HEK293 (cell line): ENCODE measurements around the gene GUK1.

Source experiments
- BCL11B ChIP-seq: fragments of 450-650 bp; formaldehyde crosslinking; IDR thresholded peaks from 2 replicates; pipeline ENCODE4 v1.5.1; 2016; ENCODE audit warnings: low read depth, missing biosample characterization, missing genetic modification characterization
- EGR2 ChIP-seq: fragments of 450-650 bp; formaldehyde crosslinking; IDR thresholded peaks from 2 replicates; pipeline ENCODE4 v1.5.1; 2016; ENCODE audit warnings: low read depth, missing biosample characterization, missing genetic modification characterization
- KLF1 ChIP-seq: fragments of 450-650 bp; formaldehyde crosslinking; IDR thresholded peaks from 2 replicates; pipeline ENCODE4 v1.5.1; 2016; ENCODE audit warnings: missing biosample characterization, missing genetic modification characterization
- KLF16 ChIP-seq: fragments of 450-650 bp; formaldehyde crosslinking; IDR thresholded peaks from 2 replicates; pipeline ENCODE4 v1.5.1; 2017; ENCODE audit warnings: missing biosample characterization, missing genetic modification characterization
- KLF8 ChIP-seq: fragments of 450-650 bp; formaldehyde crosslinking; IDR thresholded peaks from 2 replicates; pipeline ENCODE4 v1.5.1; 2016; ENCODE audit warnings: missing biosample characterization, missing genetic modification characterization
- MZF1 ChIP-seq: fragments of 450-650 bp; formaldehyde crosslinking; IDR thresholded peaks from 2 replicates; pipeline ENCODE4 v1.5.1; 2017; ENCODE audit warnings: missing biosample characterization, missing genetic modification characterization, borderline replicate concordance
- SCRT1 ChIP-seq: fragments of 450-650 bp; formaldehyde crosslinking; IDR thresholded peaks from 2 replicates; pipeline ENCODE4 v1.5.1; 2016; ENCODE audit warnings: missing biosample characterization, missing genetic modification characterization, borderline replicate concordance
- SP3 ChIP-seq: fragments of 450-650 bp; formaldehyde crosslinking; IDR thresholded peaks from 2 replicates; pipeline ENCODE4 v1.5.1; 2016; ENCODE audit warnings: missing biosample characterization, missing genetic modification characterization
- TRIM28 ChIP-seq: IDR thresholded peaks from 2 replicates; pipeline ENCODE4 v1.6.1; 2011; ENCODE audit warnings: low read length, control low read depth, borderline replicate concordance
- ZBTB21 ChIP-seq: fragments of 450-650 bp; formaldehyde crosslinking; IDR thresholded peaks from 2 replicates; pipeline ENCODE4 v1.5.1; 2017; ENCODE audit warnings: missing biosample characterization, missing genetic modification characterization
- ZBTB8A ChIP-seq: fragments of 450-650 bp; formaldehyde crosslinking; IDR thresholded peaks from 2 replicates; pipeline ENCODE4 v1.5.1; 2016; ENCODE audit warnings: missing biosample characterization, missing genetic modification characterization
- ZIC2 ChIP-seq: fragments of 450-650 bp; formaldehyde crosslinking; IDR thresholded peaks from 2 replicates; pipeline ENCODE4 v1.5.1; 2016; ENCODE audit warnings: missing biosample characterization, missing genetic modification characterization
- ZNF112 ChIP-seq: fragments of 450-650 bp; formaldehyde crosslinking; IDR thresholded peaks from 2 replicates; pipeline ENCODE4 v1.5.0; 2017; ENCODE audit warnings: missing biosample characterization, missing genetic modification characterization
- ZNF132 ChIP-seq: fragments of 450-650 bp; formaldehyde crosslinking; IDR thresholded peaks from 2 replicates; pipeline ENCODE4 v1.5.1; 2017; ENCODE audit warnings: missing biosample characterization, missing genetic modification characterization, borderline replicate concordance
- ZNF169 ChIP-seq: fragments of 450-650 bp; formaldehyde crosslinking; IDR thresholded peaks from 2 replicates; pipeline ENCODE4 v1.5.1; 2016; ENCODE audit warnings: missing biosample characterization, missing genetic modification characterization
- ZNF174 ChIP-seq: fragments of 450-650 bp; formaldehyde crosslinking; IDR thresholded peaks from 2 replicates; pipeline ENCODE4 v1.5.0; 2017; ENCODE audit warnings: missing biosample characterization, mild to moderate bottlenecking, missing genetic modification characterization
- ZNF292 ChIP-seq: fragments of 450-650 bp; formaldehyde crosslinking; IDR thresholded peaks from 2 replicates; pipeline ENCODE4 v1.5.1; 2016; ENCODE audit warnings: low read depth, missing biosample characterization, missing genetic modification characterization, borderline replicate concordance
- ZNF350 ChIP-seq: fragments of 450-650 bp; formaldehyde crosslinking; IDR thresholded peaks from 2 replicates; pipeline ENCODE4 v1.5.0; 2017; ENCODE audit warnings: missing biosample characterization, mild to moderate bottlenecking, missing genetic modification characterization
- ZNF501 ChIP-seq: fragments of 450-650 bp; formaldehyde crosslinking; IDR thresholded peaks from 2 replicates; pipeline ENCODE4 v1.5.1; 2016; ENCODE audit warnings: missing biosample characterization, missing genetic modification characterization
- ZNF571 ChIP-seq: fragments of 450-650 bp; formaldehyde crosslinking; IDR thresholded peaks from 2 replicates; pipeline ENCODE4 v1.5.0; 2017; ENCODE audit warnings: missing biosample characterization, missing genetic modification characterization
- ZNF654 ChIP-seq: fragments of 450-650 bp; formaldehyde crosslinking; IDR thresholded peaks from 2 replicates; pipeline ENCODE4 v1.5.1; 2016; ENCODE audit warnings: low read depth, missing biosample characterization, missing genetic modification characterization
- ZNF76 ChIP-seq: fragments of 450-650 bp; formaldehyde crosslinking; IDR thresholded peaks from 2 replicates; pipeline ENCODE4; 2016; ENCODE audit warnings: low read depth, missing biosample characterization, missing genetic modification characterization, borderline replicate concordance
- ZNF777 ChIP-seq: fragments of 450-650 bp; formaldehyde crosslinking; IDR thresholded peaks from 2 replicates; pipeline ENCODE4 v1.5.1; 2017; ENCODE audit warnings: missing biosample characterization, missing genetic modification characterization, borderline replicate concordance
- ZSCAN16 ChIP-seq: fragments of 450-650 bp; formaldehyde crosslinking; IDR thresholded peaks from 2 replicates; pipeline ENCODE4 v1.5.1; 2016; ENCODE audit warnings: missing biosample characterization, missing genetic modification characterization
- ZSCAN30 ChIP-seq: fragments of 450-650 bp; IDR thresholded peaks from 2 replicates; pipeline ENCODE4 v1.5.1; 2018; ENCODE audit warnings: missing biosample characterization, mild to moderate bottlenecking, missing genetic modification characterization, moderate library complexity
- TF ChIP-seq, protein P1 (sequence below): fragments of 450-650 bp; formaldehyde crosslinking; IDR thresholded peaks from 2 replicates; pipeline ENCODE4 v1.5.1; 2016; ENCODE audit warnings: missing biosample characterization, missing genetic modification characterization
- TF ChIP-seq, protein P2 (sequence below): fragments of 450-650 bp; formaldehyde crosslinking; IDR thresholded peaks from 2 replicates; pipeline ENCODE4 v1.5.1; 2016; ENCODE audit warnings: missing biosample characterization, missing genetic modification characterization
- TF ChIP-seq, protein P3 (sequence below): fragments of 450-650 bp; formaldehyde crosslinking; IDR thresholded peaks from 2 replicates; pipeline ENCODE4 v1.5.1; 2017; ENCODE audit warnings: missing biosample characterization, missing genetic modification characterization
- TF ChIP-seq, protein P4 (sequence below): fragments of 450-650 bp; formaldehyde crosslinking; IDR thresholded peaks from 2 replicates; pipeline ENCODE4 v1.5.1; 2016; ENCODE audit warnings: missing biosample characterization, missing genetic modification characterization
- TF ChIP-seq, protein P5 (sequence below): fragments of 450-650 bp; formaldehyde crosslinking; IDR thresholded peaks from 2 replicates; pipeline ENCODE4 v1.5.1; 2016; ENCODE audit warnings: missing biosample characterization, missing genetic modification characterization, low read depth

Gene GUK1

DNA sequence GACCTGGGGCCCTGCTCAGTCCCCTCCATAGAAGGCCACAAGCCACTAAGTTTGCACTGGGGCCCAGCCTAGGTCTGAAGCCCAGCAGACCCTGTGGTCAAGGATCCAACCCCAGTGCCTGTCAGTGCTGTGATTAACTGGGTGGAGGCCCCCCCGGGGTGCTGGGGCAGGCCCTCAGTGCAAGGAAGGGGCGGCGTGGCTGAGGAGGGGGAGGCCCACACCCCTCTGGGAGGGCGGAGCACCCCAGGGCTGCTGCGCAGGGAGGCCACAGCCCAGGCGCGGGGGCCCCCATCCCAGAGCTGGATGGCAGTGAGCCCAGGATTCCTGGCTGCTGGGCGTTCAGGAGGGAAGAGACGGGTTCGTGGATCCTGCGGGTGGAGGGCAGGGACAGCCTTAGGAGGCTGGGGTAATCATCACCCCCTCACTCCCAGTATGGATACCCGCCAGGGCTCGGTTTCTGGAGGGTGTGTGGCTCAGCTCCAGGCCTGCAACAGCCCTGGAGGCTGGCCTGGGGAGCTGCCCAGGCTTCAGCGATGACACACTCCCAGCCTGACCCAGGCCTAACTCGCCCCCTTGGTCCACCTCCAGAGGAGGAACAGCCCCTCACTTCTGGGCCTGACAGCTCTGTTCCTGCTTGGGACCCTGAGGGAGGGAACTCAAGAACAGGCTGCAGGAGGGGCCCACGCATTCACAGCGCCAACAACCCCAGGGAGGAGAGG is 10.5 kb downstream of the GUK1 start (continued):
- TF ChIP-seq, protein P1, sequence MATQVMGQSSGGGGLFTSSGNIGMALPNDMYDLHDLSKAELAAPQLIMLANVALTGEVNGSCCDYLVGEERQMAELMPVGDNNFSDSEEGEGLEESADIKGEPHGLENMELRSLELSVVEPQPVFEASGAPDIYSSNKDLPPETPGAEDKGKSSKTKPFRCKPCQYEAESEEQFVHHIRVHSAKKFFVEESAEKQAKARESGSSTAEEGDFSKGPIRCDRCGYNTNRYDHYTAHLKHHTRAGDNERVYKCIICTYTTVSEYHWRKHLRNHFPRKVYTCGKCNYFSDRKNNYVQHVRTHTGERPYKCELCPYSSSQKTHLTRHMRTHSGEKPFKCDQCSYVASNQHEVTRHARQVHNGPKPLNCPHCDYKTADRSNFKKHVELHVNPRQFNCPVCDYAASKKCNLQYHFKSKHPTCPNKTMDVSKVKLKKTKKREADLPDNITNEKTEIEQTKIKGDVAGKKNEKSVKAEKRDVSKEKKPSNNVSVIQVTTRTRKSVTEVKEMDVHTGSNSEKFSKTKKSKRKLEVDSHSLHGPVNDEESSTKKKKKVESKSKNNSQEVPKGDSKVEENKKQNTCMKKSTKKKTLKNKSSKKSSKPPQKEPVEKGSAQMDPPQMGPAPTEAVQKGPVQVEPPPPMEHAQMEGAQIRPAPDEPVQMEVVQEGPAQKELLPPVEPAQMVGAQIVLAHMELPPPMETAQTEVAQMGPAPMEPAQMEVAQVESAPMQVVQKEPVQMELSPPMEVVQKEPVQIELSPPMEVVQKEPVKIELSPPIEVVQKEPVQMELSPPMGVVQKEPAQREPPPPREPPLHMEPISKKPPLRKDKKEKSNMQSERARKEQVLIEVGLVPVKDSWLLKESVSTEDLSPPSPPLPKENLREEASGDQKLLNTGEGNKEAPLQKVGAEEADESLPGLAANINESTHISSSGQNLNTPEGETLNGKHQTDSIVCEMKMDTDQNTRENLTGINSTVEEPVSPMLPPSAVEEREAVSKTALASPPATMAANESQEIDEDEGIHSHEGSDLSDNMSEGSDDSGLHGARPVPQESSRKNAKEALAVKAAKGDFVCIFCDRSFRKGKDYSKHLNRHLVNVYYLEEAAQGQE (tag by site-specific recombination), result no peak
- peak; percentile 68; the same call in 1 of the 2 replicates for TF ChIP-seq EGR2
- no peak for TF ChIP-seq ZNF501
- TF ChIP-seq ZNF571 (tag by site-specific recombination), result no peak
- no peak for TF ChIP-seq ZNF654 (tag by site-specific recombination)
- TF ChIP-seq TRIM28, result no peak
- no peak for TF ChIP-seq ZNF132 (tag by site-specific recombination)
- peak; percentile 100 for TF ChIP-seq KLF1 (tag by site-specific recombination)
- no peak for TF ChIP-seq ZNF169 (tag by site-specific recombination)
- TF ChIP-seq ZBTB8A (tag by site-specific recombination), result no peak
- TF ChIP-seq ZNF174 (tag by site-specific recombination), result no peak
- peak; percentile 62; the same call in 1 of the 2 replicates for TF ChIP-seq KLF8 (tag by site-specific recombination)
- TF ChIP-seq ZNF777, result no peak
- TF ChIP-seq KLF16, result no peak
- no peak for TF ChIP-seq ZSCAN30 (tag by site-specific recombination)
- TF ChIP-seq MZF1, result no peak
- TF ChIP-seq, protein P2, sequence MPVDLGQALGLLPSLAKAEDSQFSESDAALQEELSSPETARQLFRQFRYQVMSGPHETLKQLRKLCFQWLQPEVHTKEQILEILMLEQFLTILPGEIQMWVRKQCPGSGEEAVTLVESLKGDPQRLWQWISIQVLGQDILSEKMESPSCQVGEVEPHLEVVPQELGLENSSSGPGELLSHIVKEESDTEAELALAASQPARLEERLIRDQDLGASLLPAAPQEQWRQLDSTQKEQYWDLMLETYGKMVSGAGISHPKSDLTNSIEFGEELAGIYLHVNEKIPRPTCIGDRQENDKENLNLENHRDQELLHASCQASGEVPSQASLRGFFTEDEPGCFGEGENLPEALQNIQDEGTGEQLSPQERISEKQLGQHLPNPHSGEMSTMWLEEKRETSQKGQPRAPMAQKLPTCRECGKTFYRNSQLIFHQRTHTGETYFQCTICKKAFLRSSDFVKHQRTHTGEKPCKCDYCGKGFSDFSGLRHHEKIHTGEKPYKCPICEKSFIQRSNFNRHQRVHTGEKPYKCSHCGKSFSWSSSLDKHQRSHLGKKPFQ (tag by site-specific recombination), result no peak
- no peak for TF ChIP-seq SP3 (tag by site-specific recombination)
- TF ChIP-seq ZNF112 (tag by site-specific recombination), result no peak
- no peak for TF ChIP-seq ZNF76 (tag by site-specific recombination)
- TF ChIP-seq, protein P3, sequence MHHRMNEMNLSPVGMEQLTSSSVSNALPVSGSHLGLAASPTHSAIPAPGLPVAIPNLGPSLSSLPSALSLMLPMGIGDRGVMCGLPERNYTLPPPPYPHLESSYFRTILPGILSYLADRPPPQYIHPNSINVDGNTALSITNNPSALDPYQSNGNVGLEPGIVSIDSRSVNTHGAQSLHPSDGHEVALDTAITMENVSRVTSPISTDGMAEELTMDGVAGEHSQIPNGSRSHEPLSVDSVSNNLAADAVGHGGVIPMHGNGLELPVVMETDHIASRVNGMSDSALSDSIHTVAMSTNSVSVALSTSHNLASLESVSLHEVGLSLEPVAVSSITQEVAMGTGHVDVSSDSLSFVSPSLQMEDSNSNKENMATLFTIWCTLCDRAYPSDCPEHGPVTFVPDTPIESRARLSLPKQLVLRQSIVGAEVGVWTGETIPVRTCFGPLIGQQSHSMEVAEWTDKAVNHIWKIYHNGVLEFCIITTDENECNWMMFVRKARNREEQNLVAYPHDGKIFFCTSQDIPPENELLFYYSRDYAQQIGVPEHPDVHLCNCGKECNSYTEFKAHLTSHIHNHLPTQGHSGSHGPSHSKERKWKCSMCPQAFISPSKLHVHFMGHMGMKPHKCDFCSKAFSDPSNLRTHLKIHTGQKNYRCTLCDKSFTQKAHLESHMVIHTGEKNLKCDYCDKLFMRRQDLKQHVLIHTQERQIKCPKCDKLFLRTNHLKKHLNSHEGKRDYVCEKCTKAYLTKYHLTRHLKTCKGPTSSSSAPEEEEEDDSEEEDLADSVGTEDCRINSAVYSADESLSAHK (tag by site-specific recombination), result no peak
- TF ChIP-seq ZIC2 (tag by site-specific recombination), result peak; percentile 55
- no peak for TF ChIP-seq ZSCAN16 (tag by site-specific recombination)
- no peak for TF ChIP-seq SCRT1 (tag by site-specific recombination)
- TF ChIP-seq, protein P4, sequence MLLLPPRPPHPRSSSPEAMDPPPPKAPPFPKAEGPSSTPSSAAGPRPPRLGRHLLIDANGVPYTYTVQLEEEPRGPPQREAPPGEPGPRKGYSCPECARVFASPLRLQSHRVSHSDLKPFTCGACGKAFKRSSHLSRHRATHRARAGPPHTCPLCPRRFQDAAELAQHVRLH (tag by site-specific recombination), result no peak
- TF ChIP-seq ZBTB21 (tag by site-specific recombination), result no peak
- TF ChIP-seq, protein P5, sequence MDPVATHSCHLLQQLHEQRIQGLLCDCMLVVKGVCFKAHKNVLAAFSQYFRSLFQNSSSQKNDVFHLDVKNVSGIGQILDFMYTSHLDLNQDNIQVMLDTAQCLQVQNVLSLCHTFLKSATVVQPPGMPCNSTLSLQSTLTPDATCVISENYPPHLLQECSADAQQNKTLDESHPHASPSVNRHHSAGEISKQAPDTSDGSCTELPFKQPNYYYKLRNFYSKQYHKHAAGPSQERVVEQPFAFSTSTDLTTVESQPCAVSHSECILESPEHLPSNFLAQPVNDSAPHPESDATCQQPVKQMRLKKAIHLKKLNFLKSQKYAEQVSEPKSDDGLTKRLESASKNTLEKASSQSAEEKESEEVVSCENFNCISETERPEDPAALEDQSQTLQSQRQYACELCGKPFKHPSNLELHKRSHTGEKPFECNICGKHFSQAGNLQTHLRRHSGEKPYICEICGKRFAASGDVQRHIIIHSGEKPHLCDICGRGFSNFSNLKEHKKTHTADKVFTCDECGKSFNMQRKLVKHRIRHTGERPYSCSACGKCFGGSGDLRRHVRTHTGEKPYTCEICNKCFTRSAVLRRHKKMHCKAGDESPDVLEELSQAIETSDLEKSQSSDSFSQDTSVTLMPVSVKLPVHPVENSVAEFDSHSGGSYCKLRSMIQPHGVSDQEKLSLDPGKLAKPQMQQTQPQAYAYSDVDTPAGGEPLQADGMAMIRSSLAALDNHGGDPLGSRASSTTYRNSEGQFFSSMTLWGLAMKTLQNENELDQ (tag by site-specific recombination), result no peak
- no peak for TF ChIP-seq ZNF350 (tag by site-specific recombination)
- no peak for TF ChIP-seq BCL11B (tag by site-specific recombination)
- no peak for TF ChIP-seq ZNF292 (tag by site-specific recombination)
